NCI-H345 (cell line): ENCODE measurements around the gene C4orf50.

Experiments
- DNase-seq: peaks from one replicate; lab custom pipeline; 2025; lab: John Stamatoyannopoulos, UW

C4orf50 gene

DNA sequence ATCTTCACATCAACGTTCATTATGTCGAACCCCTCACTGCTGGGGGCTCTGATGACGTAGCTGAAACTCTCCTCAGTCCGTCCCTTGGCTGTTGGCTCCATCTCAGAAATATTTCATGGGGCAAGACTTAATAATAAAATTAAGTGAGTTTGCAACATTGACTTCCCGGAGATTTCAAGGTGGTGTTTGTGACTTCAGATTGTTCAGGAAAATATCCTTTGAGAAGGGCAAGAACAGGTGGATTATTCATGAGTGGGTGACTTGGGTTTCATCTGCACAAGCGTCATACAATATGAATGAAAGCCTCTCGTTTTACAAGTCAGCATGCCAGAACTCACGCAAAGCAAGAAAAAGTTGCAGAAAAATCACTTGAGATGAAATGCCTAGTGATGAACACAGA lies at the start of gene C4orf50:
TSS of gene C4orf50 (minus strand) at position 101 of the 400 bp plus-strand sequence.
- no peak for DNase-seq

DNA sequence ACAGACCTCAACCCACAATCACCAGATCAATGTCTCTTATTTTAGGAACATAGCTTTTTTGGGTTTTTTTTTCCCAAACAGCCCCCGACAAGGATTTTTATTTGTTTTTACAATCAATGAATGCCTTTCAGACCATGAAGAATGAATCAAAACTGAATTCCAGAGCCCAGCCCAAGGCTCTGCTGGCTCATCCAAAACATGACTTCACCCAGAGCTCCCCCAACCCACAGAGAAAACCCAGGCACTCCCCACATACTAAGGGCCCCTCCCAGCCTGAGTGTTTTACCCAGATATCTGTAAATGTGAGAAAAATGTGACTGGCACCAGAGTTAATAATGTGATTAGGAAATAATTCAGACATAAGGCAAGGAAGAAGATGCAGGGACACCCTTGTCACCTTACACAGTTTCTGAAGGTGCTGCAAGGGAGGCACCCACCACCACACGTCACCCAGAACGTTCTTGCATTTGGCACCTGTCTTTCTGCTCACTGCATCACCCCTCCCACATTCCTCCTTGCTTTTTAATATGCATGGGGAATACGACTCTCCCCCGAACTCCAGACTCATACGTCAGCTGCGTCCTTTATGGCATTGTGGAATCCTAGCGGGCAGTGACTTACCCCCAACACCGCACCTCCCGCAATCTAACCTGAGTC lies 47.8 kb upstream of the C4orf50 start:
- no peak for DNase-seq

DNA sequence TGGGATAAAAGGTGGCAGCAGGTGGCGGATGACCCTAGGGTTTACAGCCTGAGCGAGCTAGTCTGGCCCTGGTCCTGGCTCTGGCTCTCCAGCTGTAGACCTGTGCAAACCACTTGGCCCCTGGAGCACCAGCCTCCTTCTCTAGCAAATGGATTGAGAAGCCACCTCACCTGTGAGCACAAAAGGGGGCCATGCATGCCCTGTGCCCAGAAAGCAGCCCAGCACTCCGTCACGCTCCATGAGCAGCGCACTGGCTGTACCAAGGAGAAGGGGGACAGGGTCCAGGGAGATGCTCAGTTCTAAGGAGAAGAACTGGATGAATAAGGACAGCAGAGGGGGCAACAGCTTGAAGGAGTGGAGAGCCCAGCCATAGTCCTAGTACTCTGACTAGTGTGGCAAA lies 46.9 kb upstream of the C4orf50 start:
- DNase-seq, result no peak

DNA sequence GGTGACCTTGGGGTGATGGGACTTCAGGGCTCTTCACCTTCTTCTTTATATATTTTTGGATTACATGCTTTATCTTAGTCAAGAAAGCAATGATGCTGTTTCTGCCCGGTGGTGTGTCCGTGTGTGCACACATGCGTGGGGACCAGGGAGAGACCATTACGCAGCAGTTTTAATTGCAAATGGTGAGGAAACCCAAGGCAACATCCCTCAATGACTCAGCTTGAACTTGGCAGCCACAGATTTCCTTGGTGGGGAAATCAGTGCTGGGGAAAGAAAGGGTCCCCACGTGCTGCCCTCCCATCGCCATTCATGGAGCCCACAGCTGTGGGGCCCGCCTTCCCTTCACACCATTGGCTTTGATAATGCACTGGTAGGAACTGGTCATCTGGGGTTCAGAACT lies 46.2 kb upstream of the C4orf50 start:
- no peak for DNase-seq

DNA sequence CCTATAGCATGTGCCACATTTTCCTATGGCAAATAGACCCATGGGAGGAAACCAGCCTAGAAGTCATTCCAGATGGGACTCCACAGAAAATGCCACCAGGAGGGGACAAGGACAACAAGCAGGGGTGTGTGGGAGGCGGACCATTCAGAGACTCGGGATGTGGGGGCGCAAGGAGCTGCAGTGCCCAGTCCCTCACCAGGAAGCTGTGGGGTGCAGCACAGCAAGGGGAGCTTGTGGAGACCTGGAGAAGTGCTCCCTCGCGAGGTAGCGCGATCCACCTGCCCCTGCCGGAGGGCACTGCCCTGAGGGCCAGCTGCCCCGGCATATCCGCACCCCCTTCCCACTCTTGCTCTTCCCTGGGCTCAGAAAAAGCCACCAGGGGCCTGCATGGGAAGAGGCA lies 45.5 kb upstream of the C4orf50 start:
- DNase-seq, result no peak

GRCh38 chr4:6062133-6062532 lies 43.9 kb upstream of the C4orf50 start:
- no peak for DNase-seq

- no peak for DNase-seq
Observed at GRCh38 chr4:6059375-6059805, 41.2 kb upstream of the C4orf50 start.

- DNase-seq, result no peak
Observed at GRCh38 chr4:6058531-6059374, 40.5 kb upstream of the C4orf50 start.

DNA sequence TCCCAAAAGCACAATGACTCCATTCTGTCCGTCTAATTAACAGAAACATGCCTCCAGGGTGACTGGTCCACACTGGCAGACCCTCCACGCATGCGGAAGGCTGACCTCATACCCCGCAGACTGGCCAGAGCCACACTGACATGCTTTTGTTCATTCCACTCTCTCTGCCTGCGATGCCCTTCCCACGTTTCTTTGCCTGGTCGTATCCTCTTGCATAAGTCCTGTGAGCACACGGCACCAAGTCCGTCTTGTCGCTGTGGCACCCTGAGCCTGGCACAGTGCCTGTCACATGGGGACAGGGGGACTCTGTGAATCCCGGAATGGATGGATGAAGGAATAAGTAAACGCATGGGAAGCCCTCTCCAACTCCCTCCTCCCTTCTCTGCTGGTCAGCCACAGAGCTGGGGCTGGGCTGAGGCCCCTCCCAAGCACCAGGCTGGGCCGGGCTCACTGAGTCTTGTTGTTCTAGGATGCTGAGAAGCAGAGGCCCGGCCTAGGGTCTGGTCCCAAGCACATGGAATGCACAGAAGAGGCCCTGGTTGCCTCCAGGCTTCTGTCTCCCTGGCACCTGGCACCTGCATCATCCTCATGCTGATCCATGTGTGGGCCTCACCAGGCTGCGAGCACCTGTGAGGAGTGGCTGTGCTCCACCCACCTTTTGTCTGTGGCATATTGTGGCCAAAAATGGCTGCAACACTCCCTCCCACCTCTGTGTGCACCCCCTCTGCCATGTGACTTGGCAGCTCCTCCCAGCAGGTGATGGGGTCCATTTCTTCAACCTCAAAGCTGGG lies 38.9 kb upstream of the C4orf50 start:
- no peak for DNase-seq

DNA sequence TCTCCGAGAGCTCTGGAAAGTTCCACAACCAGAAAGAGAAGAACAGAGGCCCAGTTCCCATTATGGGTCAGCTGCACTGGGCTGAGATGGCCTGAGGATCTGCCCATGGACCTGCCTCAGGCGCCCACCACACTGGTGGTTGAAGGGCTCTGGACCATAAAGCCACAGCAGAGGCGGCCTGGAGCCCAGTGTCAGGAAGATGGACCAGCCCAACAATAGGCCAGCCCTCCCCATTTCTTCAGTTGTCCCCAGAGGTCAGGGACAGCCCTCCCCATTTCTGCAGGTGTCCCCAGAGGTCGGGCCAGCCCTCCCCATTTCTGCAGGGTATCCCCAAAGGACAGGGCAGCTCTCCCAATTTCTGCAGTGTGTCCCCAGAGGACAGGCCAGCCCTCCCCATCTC lies 37.2 kb upstream of the C4orf50 start:
- no peak for DNase-seq

DNA sequence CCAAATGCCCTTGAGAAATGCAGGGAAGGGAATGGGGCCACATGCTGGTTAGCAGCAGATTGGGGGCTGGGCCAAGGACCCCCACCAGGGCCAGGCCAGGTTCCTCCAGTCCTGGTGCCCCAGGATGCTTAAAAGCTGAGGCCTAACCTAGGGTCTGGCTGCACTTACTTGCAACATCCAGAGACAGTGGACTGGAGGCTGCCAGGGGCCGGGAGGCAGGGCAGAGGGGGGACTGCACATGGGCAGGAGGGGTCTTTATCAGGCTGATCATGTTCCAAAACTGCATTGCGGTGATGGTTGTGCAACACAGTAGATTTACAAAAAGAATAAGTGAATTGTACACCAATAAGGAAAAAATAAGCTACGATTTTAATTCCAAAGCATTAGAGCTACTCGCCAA lies 36.8 kb upstream of the C4orf50 start:
- DNase-seq, result no peak

GRCh38 chr4:6054162-6054922 lies 36.1 kb upstream of the C4orf50 start:
- DNase-seq, result no peak

DNA sequence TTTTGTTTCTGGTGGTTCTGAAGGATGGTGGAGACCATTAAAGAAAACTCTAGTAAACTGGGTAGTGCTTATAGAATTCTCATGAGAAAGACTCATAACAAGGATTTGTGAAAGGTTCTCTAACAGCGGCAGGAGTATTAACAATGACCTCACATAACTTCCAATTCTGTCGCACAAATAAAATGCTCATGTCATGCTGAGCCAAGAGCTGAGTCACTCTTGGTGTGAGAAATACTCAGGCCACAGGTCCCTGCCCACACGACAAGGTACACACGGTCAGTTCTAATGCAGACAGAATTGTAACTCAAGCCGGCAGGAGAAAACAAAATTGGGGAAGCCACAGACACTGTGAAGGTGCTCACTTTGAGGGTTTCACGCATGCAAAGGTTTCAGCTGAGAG lies 34.4 kb upstream of the C4orf50 start:
- no peak for DNase-seq

GRCh38 chr4:6050551-6050950 lies 32.3 kb upstream of the C4orf50 start:
- DNase-seq, result no peak

- no peak for DNase-seq
Observed at GRCh38 chr4:6049985-6050384, 31.8 kb upstream of the C4orf50 start.

GRCh38 chr4:6049278-6049677 lies 31.0 kb upstream of the C4orf50 start:
- DNase-seq, result no peak

- DNase-seq, result no peak
Observed at GRCh38 chr4:6048537-6048936, 30.3 kb upstream of the C4orf50 start.

- DNase-seq, result no peak
Observed at GRCh38 chr4:6047130-6047673, 29.0 kb upstream of the C4orf50 start.

GRCh38 chr4:6046526-6047129 lies 28.4 kb upstream of the C4orf50 start:
- DNase-seq, result no peak

- DNase-seq, result no peak
Observed at GRCh38 chr4:6044805-6045204, 26.6 kb upstream of the C4orf50 start.

DNA sequence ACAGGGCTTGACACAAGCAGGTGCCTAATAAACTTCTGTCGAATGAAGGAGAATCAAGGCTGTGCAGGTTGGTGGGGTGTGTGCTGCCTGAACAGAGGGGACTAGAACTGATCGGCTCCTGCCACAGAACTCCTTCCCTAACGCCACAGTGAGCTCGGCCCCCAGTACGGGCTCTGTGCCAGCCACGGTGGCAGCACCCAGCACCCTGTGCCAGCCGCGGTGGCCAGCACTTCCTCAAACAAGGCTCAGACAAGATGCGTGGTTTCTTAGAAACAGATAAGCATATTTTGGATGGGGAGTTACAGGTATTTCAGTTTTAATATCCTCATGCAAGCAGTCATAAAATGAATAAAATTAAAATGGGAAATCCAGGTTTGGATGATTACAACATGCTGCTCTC lies 26.0 kb upstream of the C4orf50 start:
- no peak for DNase-seq
